Measurements from ENCODE around the gene MZB1.
"Not testable (repeated sequence)": the region's sequence is repeated elsewhere in the genome, so short reads cannot be mapped to it uniquely, and the experiment has no call there.

The MZB1 gene

GRCh38 chr5:139391570-139392323 is 2.0 kb upstream of the MZB1 start:
- peak in 1 of 2 donors; percentile 46 for DNase-seq

- no peak for DNase-seq
These were observed 1.2 kb upstream of the MZB1 start for GRCh38 chr5:139390639-139391569.

DNA sequence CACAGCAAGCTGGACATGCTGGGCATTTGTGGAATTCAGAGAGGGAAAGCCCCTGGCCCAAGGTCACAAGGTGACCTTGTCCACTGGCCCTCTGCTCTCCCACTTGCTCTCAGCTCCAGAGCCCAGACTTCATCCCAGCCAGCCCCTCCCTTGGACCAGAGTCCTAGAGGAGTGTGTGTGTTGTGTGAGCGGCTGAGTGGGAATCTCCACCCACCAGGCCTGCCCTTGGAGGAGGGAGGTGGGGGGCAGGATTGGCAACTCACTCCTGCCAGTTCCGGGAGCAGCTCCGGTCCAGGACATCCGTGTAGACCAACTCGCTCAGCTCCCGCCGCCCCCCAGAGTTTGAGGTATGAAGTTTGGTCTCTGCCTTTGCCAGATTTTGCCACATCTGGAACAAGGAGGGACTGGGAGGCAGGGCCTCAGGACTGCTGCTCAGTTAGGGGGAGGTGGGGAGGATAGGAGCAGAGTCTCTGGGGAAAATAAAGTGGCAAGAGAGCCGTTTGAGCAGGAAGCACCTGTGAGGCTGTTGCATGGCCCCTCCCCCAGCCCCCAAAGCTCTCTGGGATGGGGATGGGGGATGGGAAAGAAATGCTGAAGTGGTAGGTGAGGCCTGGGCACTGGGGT is 1.4 kb downstream of the MZB1 start:
- no peak for DNase-seq

- no peak for DNase-seq
These were observed 2.0 kb downstream of the MZB1 start for GRCh38 chr5:139387611-139388197.

- DNase-seq: not testable (repeated sequence)
These were observed 2.8 kb downstream of the MZB1 start for GRCh38 chr5:139386956-139387355.

GRCh38 chr5:139386050-139386438 is 3.7 kb downstream of the MZB1 start:
- peak in 1 of 2 donors; percentile 26 for DNase-seq

- peak; percentile 27 to 47 for DNase-seq
These were observed 4.4 kb downstream of the MZB1 start for GRCh38 chr5:139385061-139386049.

- DNase-seq: no peak
These were observed 5.1 kb downstream of the MZB1 start for GRCh38 chr5:139384591-139385051.

- DNase-seq: no peak
These were observed 5.6 kb downstream of the MZB1 start for GRCh38 chr5:139383993-139384590.

DNA sequence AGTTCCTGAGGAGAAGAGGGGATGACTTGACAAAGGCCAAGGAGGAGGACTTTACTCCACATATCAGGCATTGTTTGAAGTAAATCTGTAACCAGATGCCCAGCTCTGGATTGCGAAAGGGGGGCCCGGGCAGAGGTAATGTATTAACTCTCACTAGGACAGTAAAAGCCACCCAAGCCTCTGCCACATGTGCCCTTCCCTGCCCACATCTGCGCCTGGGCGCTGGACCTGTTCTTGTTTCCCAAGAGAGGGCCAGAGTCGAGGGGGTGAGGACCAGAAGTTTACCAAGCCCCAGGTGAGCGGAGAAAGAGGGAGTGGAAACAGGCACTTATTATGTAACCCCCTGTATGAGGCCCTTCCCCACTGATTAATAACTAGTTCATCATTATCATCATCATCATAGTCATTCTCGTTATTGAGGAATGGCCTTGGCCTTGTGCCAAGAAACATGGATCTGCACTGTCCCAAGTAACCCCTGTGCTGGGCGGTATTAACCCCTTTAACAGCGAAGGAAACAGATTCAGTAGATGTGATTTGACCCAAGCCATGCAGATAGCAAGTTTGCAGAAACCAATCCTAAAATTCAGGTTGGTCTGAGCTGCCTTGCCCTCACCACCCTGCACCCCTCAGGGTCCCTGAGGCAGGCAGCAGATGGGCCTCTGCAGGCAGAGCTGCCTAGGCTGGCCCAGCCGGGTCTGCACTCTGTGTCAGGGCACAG is 6.3 kb downstream of the MZB1 start, which contains the start of gene SLC23A1:
Gene SLC23A1, minus strand, starts transcription at position 23 of the 718 bp plus-strand sequence. CDS start 44 bp downstream, outside the sequence.
- no peak for DNase-seq

GRCh38 chr5:139382807-139383206 is 6.9 kb downstream of the MZB1 start:
- no peak for DNase-seq

DNA sequence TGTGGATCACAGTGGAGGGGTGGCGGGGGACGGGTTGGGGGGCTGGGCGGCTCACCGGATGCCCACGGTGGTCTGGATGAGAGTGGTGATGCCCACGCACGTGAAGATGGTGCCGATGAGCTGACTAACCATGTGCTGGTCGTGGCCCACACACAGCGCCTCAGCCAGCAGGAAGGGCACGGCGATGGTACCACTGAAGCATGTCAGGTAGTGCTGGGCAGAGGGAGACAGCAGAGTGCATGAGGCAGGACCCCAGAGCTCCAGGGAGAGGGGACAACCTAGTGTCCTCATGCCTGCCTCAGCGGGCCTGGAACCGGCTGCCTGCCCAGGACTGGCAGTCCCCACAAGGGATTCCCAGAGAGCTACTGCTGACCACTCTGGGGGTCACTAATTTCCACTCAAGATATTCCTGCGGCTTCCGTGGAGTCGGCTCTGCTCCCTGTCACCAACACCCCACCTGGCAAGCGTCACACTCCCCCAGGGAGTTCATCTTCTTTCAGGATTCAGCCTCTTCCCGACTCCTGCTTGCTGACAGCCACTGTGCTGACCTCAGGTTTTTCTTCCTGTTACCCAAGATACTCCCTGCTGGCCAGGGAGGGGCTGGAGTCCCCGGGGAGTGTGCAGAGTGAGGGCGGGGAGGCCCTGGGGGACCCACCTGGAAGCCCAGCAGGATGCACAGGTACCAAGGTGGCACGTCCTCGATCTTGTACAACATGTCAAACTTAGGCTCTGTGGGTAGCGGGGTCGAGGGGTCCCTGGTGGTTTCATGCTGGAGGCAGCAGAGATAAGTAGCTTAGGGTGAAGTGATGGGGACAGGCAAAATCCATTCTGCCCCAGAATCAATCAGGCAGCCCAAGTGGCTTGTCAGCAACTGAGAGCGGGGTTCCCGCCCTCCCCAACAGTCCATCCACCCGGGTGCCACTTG is 7.6 kb downstream of the MZB1 start:
- no peak for DNase-seq

DNA sequence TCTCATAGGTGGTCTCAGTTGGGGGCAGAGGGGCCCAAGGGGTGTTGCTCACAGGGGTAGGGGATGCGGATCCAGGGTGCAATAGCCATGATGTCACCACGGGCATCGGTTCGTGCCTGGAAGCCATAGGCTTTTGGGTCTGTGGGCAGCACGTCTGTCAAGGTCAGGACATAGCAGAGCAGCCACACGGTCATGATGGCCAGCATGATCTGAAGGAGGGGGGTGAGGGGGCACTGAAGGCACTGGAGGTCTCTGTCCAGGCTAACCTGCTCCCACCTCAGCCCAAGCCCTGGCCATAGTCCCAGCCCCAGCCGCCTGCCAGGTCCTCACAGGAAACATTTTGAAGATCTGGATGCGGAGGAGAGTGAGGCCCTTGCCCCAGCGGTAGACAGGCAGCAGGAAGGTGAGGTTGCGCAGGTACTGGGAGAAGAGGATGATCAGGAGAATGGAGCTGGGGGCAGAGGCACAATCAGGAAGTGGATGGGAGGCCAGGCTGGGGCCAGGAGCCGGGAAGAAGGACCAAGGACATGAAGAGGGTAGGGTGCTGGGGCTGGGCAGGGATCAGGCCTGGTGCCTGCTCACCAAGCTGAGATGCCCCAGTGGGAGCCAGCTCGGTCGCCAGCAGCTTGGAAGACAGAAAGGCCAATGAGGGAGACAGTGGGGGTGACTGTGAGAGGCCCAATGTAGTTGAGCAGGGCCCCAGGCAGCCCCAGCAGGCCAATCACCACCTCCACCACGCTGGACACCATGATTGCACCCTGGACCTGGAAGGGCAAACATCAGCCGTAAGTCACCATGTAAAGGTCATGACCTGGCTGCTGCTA is 9.9 kb downstream of the MZB1 start:
- no peak for DNase-seq

DNA sequence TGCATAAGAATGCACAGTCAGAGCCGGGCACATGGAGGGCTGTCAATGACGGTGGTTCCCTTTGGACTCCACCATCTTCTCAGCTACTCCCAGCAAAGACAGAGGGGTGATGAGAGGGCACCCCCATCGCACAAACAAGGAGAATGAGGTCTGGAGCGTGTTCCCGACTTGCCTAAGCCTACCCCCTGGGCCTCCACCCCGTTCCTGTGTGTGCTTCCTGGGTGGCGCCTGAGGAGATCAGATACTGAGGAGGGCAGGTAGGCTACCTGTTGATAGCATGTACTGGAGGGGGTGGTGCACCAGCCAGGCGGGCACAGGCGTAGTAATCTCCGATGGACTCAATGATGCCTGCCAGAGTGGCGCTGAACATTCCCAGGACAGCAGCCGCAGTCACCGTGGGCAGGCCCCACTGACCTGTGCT is 10.8 kb downstream of the MZB1 start:
- no peak for DNase-seq

DNA sequence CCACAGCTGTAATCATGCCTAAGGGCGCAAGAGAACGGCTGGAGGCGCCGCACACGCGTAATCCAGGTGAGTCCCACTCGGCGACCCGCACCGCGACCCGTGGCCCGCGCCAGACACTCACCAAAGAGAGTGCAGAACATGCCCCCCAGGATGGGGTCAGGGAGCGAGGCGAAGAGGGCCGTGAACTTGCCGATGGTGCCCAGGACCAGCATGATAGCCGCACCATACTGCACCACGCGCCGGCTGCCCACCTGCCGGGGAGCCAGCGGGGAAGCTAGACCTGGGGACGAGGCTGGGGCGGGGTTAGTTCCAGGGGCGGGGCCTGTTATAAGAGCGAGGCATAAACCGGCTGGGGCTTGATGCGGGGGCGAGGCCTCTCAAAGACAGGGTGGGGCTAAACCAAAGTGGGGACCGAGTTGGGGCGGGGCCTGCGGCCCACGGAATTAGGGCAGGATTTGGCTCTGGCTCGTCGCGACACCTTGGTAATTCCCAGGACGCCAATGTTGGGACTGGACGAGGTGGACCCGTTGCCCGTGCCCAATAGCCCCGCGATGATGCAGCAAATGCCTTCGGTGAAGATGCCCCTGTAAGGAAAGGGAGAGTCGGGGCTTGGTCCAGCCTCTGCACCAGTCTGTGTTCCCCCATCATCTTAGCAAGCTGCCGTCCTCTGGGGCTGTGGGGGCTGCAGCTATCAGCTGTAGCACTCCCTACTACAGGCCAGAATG is 11.4 kb downstream of the MZB1 start:
- DNase-seq: no peak

DNA sequence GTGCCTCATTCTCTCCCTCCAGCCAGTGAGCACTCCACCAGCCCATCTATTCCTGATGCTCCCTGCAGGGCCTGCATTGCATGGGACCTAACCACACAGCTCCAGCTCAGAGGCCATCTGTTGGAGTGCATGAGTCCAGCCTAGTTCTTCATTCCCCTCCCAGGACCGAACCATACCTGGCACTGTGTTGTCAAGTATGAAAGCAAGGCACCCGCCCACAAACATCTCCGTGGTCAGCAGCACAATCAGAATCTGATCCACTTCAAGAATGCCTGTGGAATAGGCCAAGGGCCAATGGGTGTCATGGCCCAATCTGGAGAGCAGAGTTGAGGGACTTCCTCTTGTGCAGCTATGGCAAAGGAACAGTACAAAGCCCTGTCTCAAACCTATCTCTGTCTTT is 12.5 kb downstream of the MZB1 start:
- DNase-seq: no peak

- DNase-seq: no peak
These were observed 13.3 kb downstream of the MZB1 start for GRCh38 chr5:139376364-139376763.

Data from inflammatory macrophage (primary cell).